ENCODE results near the gene SLC30A7.

SLC30A7 gene

DNA sequence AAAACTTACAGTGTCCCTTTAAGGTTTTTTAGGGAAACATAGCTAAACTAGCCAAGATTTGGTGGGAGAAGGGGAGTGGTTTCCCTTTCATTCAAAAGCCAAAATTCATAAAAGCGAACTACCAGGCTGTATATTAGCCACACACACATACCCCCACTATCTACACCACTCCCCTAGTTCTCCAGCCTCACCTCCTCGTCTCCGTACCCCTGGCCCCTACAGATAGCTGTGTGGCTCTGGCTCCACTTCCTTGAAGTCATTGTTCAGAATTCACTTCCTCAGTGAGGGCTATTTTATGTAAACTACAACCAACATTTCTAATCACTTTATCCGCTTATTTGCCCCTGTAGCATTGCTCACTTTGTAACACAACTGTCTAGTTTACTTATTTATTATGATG, 135.0 kb downstream of the SLC30A7 start:
- DNase-seq, result no peak
